ENCODE results near the gene ENDOD1. TPM values are rescaled to one million over a fixed set of nuclear protein-coding genes. Genes with fewer than 3 reads are reported as not detected.

The ENDOD1 gene
- total RNA-seq, 2 donors from 2014 or later = 68.1 to 71.8 TPM

- Histone ChIP-seq H3K27me3 (no peaks in the 10 kb centered on the region), H3K36me3 (no peaks in the 10 kb centered on the region), H3K4me3 (no peak overlapping the region), H3K27ac (no peak overlapping the region), H3K9ac (ENCODE audit: low read depth in 2 of 2, low read length in 2 of 2) (no peak overlapping the region), H3K4me1 (no peaks in the 10 kb centered on the region), H3K9me3 (no peaks in the 10 kb centered on the region)
- DNase-seq = no peak
- no peak for TF ChIP-seq CTCF (IDR thresholded peaks at IDR 0.05)
- intact Hi-C loops (cut with DNase I) = no loop called here
Observed at GRCh38 chr11:95084509-95084908, 5.1 kb upstream of the ENDOD1 start.

- no peak overlapping the region for H3K4me3 ChIP-seq
- intact Hi-C loops (cut with DNase I) = no loop called here
Observed at GRCh38 chr11:95085117-95085816, 4.4 kb upstream of the ENDOD1 start.

GRCh38 chr11:95086151-95086550 is 3.5 kb upstream of the ENDOD1 start:
- DNase-seq = no peak
- Histone ChIP-seq H3K36me3 (no peaks in the 10 kb centered on the region), H3K9ac (ENCODE audit: low read depth in 2 of 2, low read length in 2 of 2) (no peak overlapping the region), H3K9me3 (no peaks in the 10 kb centered on the region), H3K4me1 (peaks cover 4% of the 10 kb centered on the region), H3K27ac (no peak overlapping the region), H3K4me3 (no peak overlapping the region), H3K27me3 (no peaks in the 10 kb centered on the region)
- intact Hi-C loops (cut with DNase I) = no loop called here
- TF ChIP-seq CTCF (IDR thresholded peaks at IDR 0.05) = no peak

More at GRCh38 chr11:95085117-95085816, 4.4 kb upstream of the ENDOD1 start:
- Histone ChIP-seq H3K27ac (no peak overlapping the region), H3K4me1 (no peaks in the 10 kb centered on the region), H3K9ac (ENCODE audit: low read depth in 2 of 2, low read length in 2 of 2) (no peak overlapping the region), H3K27me3 (no peaks in the 10 kb centered on the region), H3K36me3 (no peaks in the 10 kb centered on the region), H3K9me3 (no peaks in the 10 kb centered on the region)
- no peak for TF ChIP-seq CTCF (IDR thresholded peaks at IDR 0.05)
- no peak for DNase-seq

- H3K36me3 ChIP-seq = no peaks in the 10 kb centered on the region
- DNase-seq = no peak
- H3K4me3 ChIP-seq = no peak overlapping the region
- no peak overlapping the region for H3K9ac ChIP-seq (ENCODE audit: low read depth in 2 of 2, low read length in 2 of 2)
- no peak overlapping the region for H3K27ac ChIP-seq
- no peak for TF ChIP-seq CTCF (IDR thresholded peaks at IDR 0.05)
- no peaks in the 10 kb centered on the region for H3K27me3 ChIP-seq
- no peaks in the 10 kb centered on the region for H3K9me3 ChIP-seq
- intact Hi-C loops (cut with DNase I) = no loop called here
- H3K4me1 ChIP-seq = peaks cover 11% of the 10 kb centered on the region
Observed at GRCh38 chr11:95086836-95087570, 2.6 kb upstream of the ENDOD1 start.

- H3K27ac ChIP-seq = peak overlapping the region; percentile 93
- peaks cover 26% of the 10 kb centered on the region for H3K4me1 ChIP-seq
- TF ChIP-seq CTCF (IDR thresholded peaks at IDR 0.05) = no peak
- intact Hi-C loops (cut with DNase I) = no loop called here
- H3K9me3 ChIP-seq = no peaks in the 10 kb centered on the region
- H3K27me3 ChIP-seq = no peaks in the 10 kb centered on the region
- DNase-seq = no peak
- H3K4me3 ChIP-seq = peak overlapping the region; percentile 96
- H3K9ac ChIP-seq (ENCODE audit: low read depth in 2 of 2, low read length in 2 of 2) = peak overlapping the region; percentile 82 to 87
- H3K36me3 ChIP-seq = no peaks in the 10 kb centered on the region
Observed at GRCh38 chr11:95088946-95089619, 563 bp upstream of the ENDOD1 start.

All from colonic mucosa (tissue), 4 donors.